Neuron (in vitro differentiated cells): Measurements from ENCODE around the gene GHR.

Experiments used
- H2AFZ ChIP-seq: one replicate; pipeline ENCODE4 v1.6.1; 2013; ENCODE audit warnings: low read depth, mild to moderate bottlenecking, inconsistent platforms, low read length, moderate library complexity
- H3K27me3 ChIP-seq: one replicate; pipeline ENCODE4 v1.6.1; 2013; ENCODE audit warnings: low read length; ENCODE audit not compliant: insufficient read depth
- H3K36me3 ChIP-seq: one replicate; pipeline ENCODE4 v1.6.1; 2013; ENCODE audit warnings: low read length; ENCODE audit not compliant: insufficient read depth
- H3K4me1 ChIP-seq: one replicate; pipeline ENCODE4 v1.6.1; 2013; ENCODE audit warnings: low read length; ENCODE audit not compliant: insufficient read depth
- H3K4me3 ChIP-seq: 2 replicates; pipeline ENCODE4 v1.5.1; 2013; ENCODE audit warnings: mild to moderate bottlenecking, low read length, moderate library complexity
- H3K9me3 ChIP-seq: one replicate; pipeline ENCODE4 v1.6.1; 2013; ENCODE audit warnings: low read length

Gene GHR

GRCh38 chr5:42487077-42487476, 63.8 kb downstream of the GHR start:
- no peaks in the 10 kb centered on the region for H3K36me3 ChIP-seq
- H3K9me3 ChIP-seq = no peaks in the 10 kb centered on the region
- H2AFZ ChIP-seq = no peak overlapping the region
- H3K4me1 ChIP-seq = no peaks in the 10 kb centered on the region
- no peaks in the 10 kb centered on the region for H3K27me3 ChIP-seq
- no peak overlapping the region for H3K4me3 ChIP-seq

GRCh38 chr5:42487821-42488220, 64.6 kb downstream of the GHR start:
- Histone ChIP-seq H3K36me3 (no peaks in the 10 kb centered on the region), H2AFZ (no peak overlapping the region), H3K27me3 (no peaks in the 10 kb centered on the region), H3K9me3 (no peaks in the 10 kb centered on the region), H3K4me3 (no peak overlapping the region), H3K4me1 (no peaks in the 10 kb centered on the region)

GRCh38 chr5:42490831-42491230, 67.6 kb downstream of the GHR start:
- Histone ChIP-seq H2AFZ (no peak overlapping the region), H3K4me1 (no peaks in the 10 kb centered on the region), H3K27me3 (no peaks in the 10 kb centered on the region), H3K4me3 (no peak overlapping the region), H3K9me3 (no peaks in the 10 kb centered on the region), H3K36me3 (no peaks in the 10 kb centered on the region)

GRCh38 chr5:42491699-42492098, 68.5 kb downstream of the GHR start:
- Histone ChIP-seq H3K4me3 (no peak overlapping the region), H3K27me3 (no peaks in the 10 kb centered on the region), H3K9me3 (no peaks in the 10 kb centered on the region), H2AFZ (no peak overlapping the region), H3K36me3 (no peaks in the 10 kb centered on the region), H3K4me1 (no peaks in the 10 kb centered on the region)

- Histone ChIP-seq H3K4me3 (no peak overlapping the region), H3K36me3 (no peaks in the 10 kb centered on the region), H2AFZ (no peak overlapping the region), H3K9me3 (no peaks in the 10 kb centered on the region), H3K4me1 (no peaks in the 10 kb centered on the region), H3K27me3 (no peaks in the 10 kb centered on the region)
Observed at GRCh38 chr5:42492974-42493373, 69.7 kb downstream of the GHR start.

GRCh38 chr5:42494414-42494813, 71.2 kb downstream of the GHR start:
- Histone ChIP-seq H3K4me1 (no peaks in the 10 kb centered on the region), H3K9me3 (no peaks in the 10 kb centered on the region), H3K36me3 (no peaks in the 10 kb centered on the region), H2AFZ (no peak overlapping the region), H3K4me3 (no peak overlapping the region), H3K27me3 (no peaks in the 10 kb centered on the region)

GRCh38 chr5:42495914-42496313, 72.7 kb downstream of the GHR start:
- no peak overlapping the region for H2AFZ ChIP-seq
- no peak overlapping the region for H3K4me3 ChIP-seq
- no peaks in the 10 kb centered on the region for H3K27me3 ChIP-seq
- no peaks in the 10 kb centered on the region for H3K9me3 ChIP-seq
- H3K36me3 ChIP-seq = no peaks in the 10 kb centered on the region
- H3K4me1 ChIP-seq = no peaks in the 10 kb centered on the region

- H3K27me3 ChIP-seq = no peaks in the 10 kb centered on the region
- H3K4me3 ChIP-seq = no peak overlapping the region
- no peaks in the 10 kb centered on the region for H3K9me3 ChIP-seq
- no peaks in the 10 kb centered on the region for H3K4me1 ChIP-seq
- no peak overlapping the region for H2AFZ ChIP-seq
- no peaks in the 10 kb centered on the region for H3K36me3 ChIP-seq
Observed at GRCh38 chr5:42496397-42497156, 73.3 kb downstream of the GHR start.

- H3K27me3 ChIP-seq = no peaks in the 10 kb centered on the region
- H3K4me1 ChIP-seq = no peaks in the 10 kb centered on the region
- H3K4me3 ChIP-seq = no peak overlapping the region
- H3K36me3 ChIP-seq = no peaks in the 10 kb centered on the region
- no peak overlapping the region for H2AFZ ChIP-seq
- H3K9me3 ChIP-seq = no peaks in the 10 kb centered on the region
Observed at GRCh38 chr5:42498000-42498399, 74.8 kb downstream of the GHR start.

GRCh38 chr5:42499016-42499415, 75.8 kb downstream of the GHR start:
- no peaks in the 10 kb centered on the region for H3K9me3 ChIP-seq
- no peak overlapping the region for H2AFZ ChIP-seq
- no peak overlapping the region for H3K4me3 ChIP-seq
- no peaks in the 10 kb centered on the region for H3K36me3 ChIP-seq
- no peaks in the 10 kb centered on the region for H3K4me1 ChIP-seq
- no peaks in the 10 kb centered on the region for H3K27me3 ChIP-seq

GRCh38 chr5:42500003-42500599, 76.9 kb downstream of the GHR start:
- Histone ChIP-seq H3K4me3 (no peak overlapping the region), H3K9me3 (no peaks in the 10 kb centered on the region), H3K27me3 (no peaks in the 10 kb centered on the region), H2AFZ (no peak overlapping the region), H3K36me3 (no peaks in the 10 kb centered on the region), H3K4me1 (no peaks in the 10 kb centered on the region)

GRCh38 chr5:42502613-42503470, 79.6 kb downstream of the GHR start:
- Histone ChIP-seq H2AFZ (no peak overlapping the region), H3K9me3 (no peaks in the 10 kb centered on the region), H3K27me3 (no peaks in the 10 kb centered on the region), H3K4me3 (no peak overlapping the region), H3K36me3 (no peaks in the 10 kb centered on the region), H3K4me1 (no peaks in the 10 kb centered on the region)

GRCh38 chr5:42506662-42507061, 83.4 kb downstream of the GHR start:
- H3K4me3 ChIP-seq = no peak overlapping the region
- H3K9me3 ChIP-seq = no peaks in the 10 kb centered on the region
- no peaks in the 10 kb centered on the region for H3K36me3 ChIP-seq
- no peaks in the 10 kb centered on the region for H3K27me3 ChIP-seq
- no peak overlapping the region for H2AFZ ChIP-seq
- no peaks in the 10 kb centered on the region for H3K4me1 ChIP-seq
